IPS-20b (cell line): ENCODE results near the gene LMTK3.

ENCODE experiments used
- H3K27ac ChIP-seq: one replicate; pipeline ENCODE4 v1.5.1; 2013; ENCODE audit warnings: low read length
- H3K27me3 ChIP-seq: 2 replicates; pipeline ENCODE4 v1.6.1; 2013; ENCODE audit warnings: mild to moderate bottlenecking, low read length, inconsistent platforms; ENCODE audit not compliant: insufficient read depth
- H3K36me3 ChIP-seq: 2 replicates; pipeline ENCODE4 v1.6.1; 2013; ENCODE audit warnings: low read depth, mild to moderate bottlenecking, inconsistent platforms, low read length, moderate library complexity; ENCODE audit not compliant: insufficient read depth
- H3K4me1 ChIP-seq: 2 replicates; pipeline ENCODE4 v1.6.1; 2013; ENCODE audit warnings: mild to moderate bottlenecking, control low read depth, inconsistent platforms, low read length, moderate library complexity; ENCODE audit not compliant: insufficient read depth
- H3K4me3 ChIP-seq: 2 replicates; pipeline ENCODE4 v1.5.1; 2013; ENCODE audit warnings: mild to moderate bottlenecking, low read length, inconsistent platforms
- H3K9ac ChIP-seq: 2 replicates; pipeline ENCODE4 v1.6.1; 2013; ENCODE audit warnings: low read depth, mild to moderate bottlenecking, inconsistent platforms, low read length, moderate library complexity
- H3K9me3 ChIP-seq: 2 replicates; pipeline ENCODE4 v1.6.1; 2013; ENCODE audit warnings: mild to moderate bottlenecking, low read depth, low read length, inconsistent platforms; ENCODE audit not compliant: insufficient read depth

LMTK3 gene

DNA sequence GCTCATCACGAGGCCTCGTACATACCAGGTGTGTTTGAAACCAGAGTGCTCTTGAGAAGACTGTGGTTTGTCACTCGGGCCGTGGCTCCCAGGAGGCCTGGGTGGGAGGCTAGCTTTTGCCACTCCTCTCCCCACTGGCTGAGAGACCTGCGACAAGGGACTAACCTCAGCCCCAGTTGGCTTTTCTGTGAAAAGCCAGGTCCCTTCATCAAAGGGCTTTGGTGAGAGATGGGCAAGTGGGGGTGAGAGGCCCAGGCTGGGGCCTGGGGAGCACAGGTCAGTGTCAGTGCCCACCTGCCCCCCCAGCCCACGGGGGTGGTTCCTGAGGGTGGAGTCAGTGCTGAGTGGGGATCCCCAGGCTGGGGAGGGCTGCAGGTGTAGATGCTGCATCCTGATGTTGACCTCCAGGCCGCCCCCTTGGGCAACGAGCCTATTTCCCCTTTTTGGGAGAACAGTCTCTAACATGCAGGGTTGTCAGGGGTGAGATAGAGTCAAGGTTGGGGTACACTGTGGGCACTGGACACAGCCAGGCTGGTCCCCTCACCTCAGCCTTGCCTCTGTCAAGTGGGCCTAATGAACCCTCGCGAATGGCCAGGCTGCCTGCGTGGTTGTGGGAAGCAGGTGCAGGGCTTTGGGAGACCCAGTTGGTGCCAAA is 55.6 kb downstream of the LMTK3 start:
- H3K9me3 ChIP-seq, result no peaks in the 10 kb centered on the region
- peaks cover 54% of the 10 kb centered on the region for H3K36me3 ChIP-seq
- H3K27ac ChIP-seq, result no peak overlapping the region
- H3K4me1 ChIP-seq, result no peaks in the 10 kb centered on the region
- H3K9ac ChIP-seq, result no peak overlapping the region
- H3K4me3 ChIP-seq, result no peak overlapping the region
- H3K27me3 ChIP-seq, result no peaks in the 10 kb centered on the region

DNA sequence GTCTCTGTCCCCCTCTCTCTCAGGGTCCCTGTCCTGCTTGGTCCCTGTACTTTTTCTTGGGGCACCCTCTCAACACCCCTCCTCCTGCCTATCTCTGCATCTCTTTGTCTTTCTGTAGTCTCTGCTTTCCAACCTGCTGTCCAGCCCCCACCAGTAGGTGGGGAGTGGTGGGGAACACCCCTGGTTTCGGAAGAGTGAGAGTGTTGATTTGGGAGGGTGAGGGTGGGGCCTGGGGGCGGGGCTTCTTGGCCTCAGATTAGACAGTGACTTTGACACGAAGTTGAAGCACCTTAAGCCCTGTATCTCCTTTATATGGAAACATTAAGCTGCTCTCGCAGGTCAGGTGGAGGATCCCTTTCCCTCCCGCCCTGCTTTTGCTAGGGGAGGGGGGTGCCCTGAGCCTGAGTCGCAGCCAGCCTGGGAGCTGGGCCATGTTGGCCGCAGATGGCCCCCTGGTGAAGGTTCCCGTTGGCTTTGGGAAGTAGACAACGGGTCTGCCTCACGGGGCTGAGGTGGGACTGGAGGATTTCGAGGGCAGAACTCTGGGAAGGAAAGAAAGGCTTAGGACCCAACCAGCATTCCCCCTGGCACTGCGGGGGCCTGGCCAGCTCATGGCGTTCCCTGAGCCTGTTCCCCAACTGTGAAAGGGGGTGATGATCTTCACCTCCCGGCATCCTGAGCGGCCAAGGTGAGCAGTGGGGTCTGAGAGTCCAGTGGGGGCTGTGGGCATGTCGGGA is 56.3 kb downstream of the LMTK3 start, which contains the start of gene KCNJ14:
Gene KCNJ14, plus strand, starts transcription at position 404 of the 737 bp plus-strand sequence. CDS start 6,151 bp downstream, outside the sequence.
- no peak within 1 kb of the TSS for H3K9ac ChIP-seq
- H3K27ac ChIP-seq, result no peak within 1 kb of the TSS
- no peak within 1 kb of the TSS for H3K4me3 ChIP-seq
- H3K27me3 ChIP-seq, result no peaks in the 10 kb centered on the region
- no peaks in the 10 kb centered on the region for H3K9me3 ChIP-seq
- peaks cover 61% of the 10 kb centered on the region for H3K36me3 ChIP-seq
- H3K4me1 ChIP-seq, result no peaks in the 10 kb centered on the region

DNA sequence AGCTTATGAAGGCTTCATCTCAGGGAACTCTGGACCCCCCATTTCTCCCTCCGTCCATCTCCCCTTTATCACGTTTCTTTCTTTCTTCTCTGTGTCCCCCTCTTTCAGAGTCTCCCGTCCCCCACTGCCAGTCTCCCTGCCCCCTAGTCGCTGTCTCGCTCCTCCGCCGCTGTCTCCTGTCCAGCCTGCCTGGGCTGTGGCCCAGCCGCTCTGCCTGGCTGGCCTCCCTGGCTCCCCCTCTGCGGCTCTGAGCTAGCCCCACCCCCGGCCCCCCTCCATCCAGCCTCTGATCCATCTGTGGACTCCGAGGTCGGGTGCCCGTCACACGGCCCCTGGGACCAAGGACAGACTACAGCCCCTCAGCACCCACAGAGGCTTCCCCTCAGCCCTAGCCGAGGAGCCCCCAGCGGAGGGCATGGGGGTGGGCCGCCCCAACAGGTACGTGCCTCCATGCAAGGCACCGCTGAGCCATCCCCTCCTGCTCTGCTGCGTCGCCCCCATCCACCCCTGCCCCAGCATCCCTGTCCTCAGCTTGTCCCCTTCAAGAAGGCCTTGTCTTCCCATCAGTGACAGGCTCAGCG is 57.4 kb downstream of the LMTK3 start:
- Histone ChIP-seq H3K4me1 (no peaks in the 10 kb centered on the region), H3K9me3 (no peaks in the 10 kb centered on the region), H3K27ac (no peak overlapping the region), H3K27me3 (no peaks in the 10 kb centered on the region), H3K4me3 (no peak overlapping the region), H3K36me3 (peaks cover 72% of the 10 kb centered on the region), H3K9ac (no peak overlapping the region)

DNA sequence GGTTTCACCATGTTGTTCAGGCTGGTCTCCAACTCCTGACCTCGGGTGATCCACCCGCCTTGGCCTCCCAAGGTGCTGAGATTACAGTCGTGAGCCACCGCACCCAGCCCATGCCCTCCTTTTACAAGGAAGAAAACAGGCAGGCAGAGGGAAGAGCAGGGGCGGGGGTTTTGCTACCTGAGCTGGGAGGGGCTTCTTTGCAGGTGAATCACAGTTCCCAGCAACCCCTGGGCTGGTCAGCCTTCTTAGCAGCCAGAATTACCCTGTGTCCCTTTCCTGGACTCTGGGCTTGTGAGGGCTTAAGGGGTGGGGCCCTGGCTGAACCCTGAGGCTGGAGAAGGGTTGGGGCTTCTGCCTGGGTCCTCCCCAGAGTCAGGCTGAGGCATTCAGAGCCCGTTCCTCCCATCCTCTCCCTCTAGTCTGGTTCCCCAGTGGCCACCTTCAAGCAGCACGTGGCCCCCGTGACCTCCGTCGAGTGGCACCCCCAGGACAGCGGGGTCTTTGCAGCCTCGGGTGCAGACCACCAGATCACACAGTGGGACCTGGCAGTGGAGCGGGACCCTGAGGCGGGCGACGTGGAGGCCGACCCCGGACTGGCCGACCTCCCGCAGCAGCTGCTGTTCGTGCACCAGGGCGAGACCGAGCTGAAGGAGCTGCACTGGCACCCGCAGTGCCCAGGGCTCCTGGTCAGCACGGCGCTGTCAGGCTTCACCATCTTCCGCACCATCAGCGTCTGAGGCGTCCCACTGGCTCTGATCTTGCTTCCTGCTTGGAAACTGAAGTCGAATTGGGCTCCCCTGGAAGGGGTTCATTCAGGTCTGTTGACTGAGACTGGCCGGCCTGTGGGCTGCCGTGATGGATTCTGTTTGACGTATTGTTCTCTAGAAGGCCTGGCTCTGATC is 59.1 kb downstream of the LMTK3 start:
- Histone ChIP-seq H3K36me3 (peaks cover 87% of the 10 kb centered on the region), H3K4me3 (no peak overlapping the region), H3K27me3 (no peaks in the 10 kb centered on the region), H3K4me1 (no peaks in the 10 kb centered on the region), H3K9me3 (no peaks in the 10 kb centered on the region), H3K27ac (no peak overlapping the region), H3K9ac (no peak overlapping the region)

DNA sequence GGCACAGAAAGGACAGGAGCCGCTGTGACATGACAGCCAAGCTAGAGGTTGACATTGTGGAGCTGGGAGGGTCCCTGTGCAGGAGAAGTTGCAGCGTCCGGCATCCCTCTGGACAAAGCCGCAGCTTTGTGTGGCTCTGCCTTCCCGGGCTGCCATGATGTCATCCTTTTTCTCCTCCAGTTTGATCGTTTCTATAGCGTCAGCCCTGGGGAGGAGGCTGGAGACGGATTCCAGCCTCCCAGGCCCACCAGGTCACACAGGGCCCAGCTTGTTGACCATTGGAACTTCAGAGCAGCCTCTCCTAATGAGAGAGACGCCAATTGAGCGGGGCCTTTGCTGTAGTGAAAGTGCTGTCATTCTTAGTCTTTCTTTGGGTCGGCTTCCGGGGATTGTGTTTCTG is 60.0 kb downstream of the LMTK3 start:
- no peak overlapping the region for H3K9ac ChIP-seq
- H3K27me3 ChIP-seq, result no peaks in the 10 kb centered on the region
- H3K4me3 ChIP-seq, result no peak overlapping the region
- peaks cover 85% of the 10 kb centered on the region for H3K36me3 ChIP-seq
- H3K4me1 ChIP-seq, result no peaks in the 10 kb centered on the region
- H3K27ac ChIP-seq, result no peak overlapping the region
- no peaks in the 10 kb centered on the region for H3K9me3 ChIP-seq

DNA sequence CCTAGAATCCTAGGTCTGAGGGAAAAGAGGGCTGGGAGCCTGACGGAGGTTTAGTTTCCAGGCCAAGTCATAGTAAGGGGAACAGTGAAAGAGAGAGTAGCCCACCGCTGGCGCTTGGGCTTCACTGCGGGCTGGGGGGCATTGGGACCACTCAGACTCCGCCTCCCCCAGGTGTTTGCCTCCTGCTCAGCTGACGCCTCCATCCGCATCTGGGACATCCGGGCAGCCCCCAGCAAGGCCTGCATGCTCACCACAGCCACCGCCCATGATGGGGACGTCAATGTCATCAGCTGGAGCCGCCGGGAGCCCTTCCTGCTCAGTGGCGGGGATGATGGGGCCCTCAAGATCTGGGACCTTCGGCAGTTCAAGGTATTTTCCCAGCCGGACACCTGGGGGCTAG is 60.8 kb downstream of the LMTK3 start:
- Histone ChIP-seq H3K9ac (no peak overlapping the region), H3K36me3 (peaks cover 78% of the 10 kb centered on the region)

DNA sequence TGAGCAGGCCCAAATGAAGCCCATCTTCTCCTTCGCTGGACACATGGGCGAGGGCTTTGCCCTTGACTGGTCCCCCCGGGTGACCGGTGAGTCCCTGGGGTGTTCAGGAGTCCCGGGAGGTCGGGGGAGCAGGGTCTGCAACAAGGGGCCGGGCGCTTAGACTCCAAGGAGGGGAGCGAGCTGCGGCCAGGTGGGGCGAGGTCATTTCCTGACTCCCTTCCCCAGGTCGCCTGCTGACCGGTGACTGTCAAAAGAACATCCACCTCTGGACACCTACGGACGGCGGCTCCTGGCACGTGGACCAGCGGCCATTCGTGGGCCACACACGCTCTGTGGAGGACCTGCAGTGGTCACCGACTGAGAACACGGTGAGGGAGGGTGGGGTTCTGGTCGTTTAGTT is 61.2 kb downstream of the LMTK3 start:
- H3K27ac ChIP-seq, result no peak overlapping the region
- peaks cover 74% of the 10 kb centered on the region for H3K36me3 ChIP-seq
- no peak overlapping the region for H3K9ac ChIP-seq
- no peak overlapping the region for H3K4me3 ChIP-seq
- H3K9me3 ChIP-seq, result no peaks in the 10 kb centered on the region
- H3K27me3 ChIP-seq, result no peaks in the 10 kb centered on the region
- no peaks in the 10 kb centered on the region for H3K4me1 ChIP-seq

More for the DNA sequence above, 60.8 kb downstream of the LMTK3 start:
- Histone ChIP-seq H3K9me3 (no peaks in the 10 kb centered on the region), H3K4me1 (no peaks in the 10 kb centered on the region), H3K4me3 (no peak overlapping the region), H3K27ac (no peak overlapping the region), H3K27me3 (no peaks in the 10 kb centered on the region)

DNA sequence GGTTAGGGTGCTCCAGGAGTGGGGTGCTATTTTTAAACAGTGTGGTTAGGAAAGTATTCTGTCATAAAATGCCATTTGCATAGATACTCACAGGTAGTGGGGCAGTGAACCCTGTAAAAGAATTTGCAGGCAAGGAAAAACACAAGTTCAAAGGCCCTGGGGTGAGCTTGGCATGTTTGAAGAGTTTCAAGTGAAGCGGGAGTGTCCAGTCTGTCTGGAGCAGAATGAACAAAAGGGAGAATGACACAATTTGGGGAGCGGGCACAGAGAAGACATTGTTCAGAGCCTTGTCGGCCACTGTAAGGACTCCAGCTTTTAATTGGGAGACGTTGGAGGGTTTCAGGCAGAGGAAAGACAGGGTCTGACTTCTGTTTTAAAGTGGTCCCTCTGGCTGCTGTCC is 63.1 kb downstream of the LMTK3 start:
- H3K9ac ChIP-seq, result no peak overlapping the region
- H3K4me3 ChIP-seq, result no peak overlapping the region
- H3K27me3 ChIP-seq, result peaks cover 18% of the 10 kb centered on the region
- H3K27ac ChIP-seq, result no peak overlapping the region
- H3K4me1 ChIP-seq, result peaks cover 8% of the 10 kb centered on the region; the same call in 1 of the 2 replicates
- H3K9me3 ChIP-seq, result no peaks in the 10 kb centered on the region
- H3K36me3 ChIP-seq, result peaks cover 62% of the 10 kb centered on the region

DNA sequence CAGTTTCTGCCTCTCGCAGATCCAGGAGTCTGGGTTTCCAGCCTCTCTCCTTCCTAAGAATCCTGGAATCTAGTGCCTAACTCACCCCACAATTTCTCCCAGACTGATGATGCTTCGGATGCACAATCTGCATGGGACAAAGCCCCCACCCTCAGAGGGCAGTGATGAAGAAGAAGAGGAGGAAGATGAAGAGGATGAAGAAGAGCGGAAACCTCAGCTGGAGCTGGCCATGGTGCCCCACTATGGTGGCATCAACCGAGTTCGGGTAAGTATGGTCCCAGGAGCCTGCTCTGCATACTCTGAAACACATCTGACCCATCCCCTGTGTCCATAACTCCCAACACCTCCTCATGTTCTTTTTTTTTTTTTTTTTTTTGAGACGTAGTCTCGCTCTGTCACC is 65.1 kb downstream of the LMTK3 start:
- Histone ChIP-seq H3K9ac (peak overlapping the region; percentile 94), H3K4me3 (peak overlapping the region; percentile 94), H3K4me1 (peaks cover 8% of the 10 kb centered on the region; the same call in 1 of the 2 replicates), H3K27ac (no peak overlapping the region), H3K27me3 (peaks cover 32% of the 10 kb centered on the region), H3K9me3 (no peaks in the 10 kb centered on the region), H3K36me3 (peaks cover 44% of the 10 kb centered on the region)

DNA sequence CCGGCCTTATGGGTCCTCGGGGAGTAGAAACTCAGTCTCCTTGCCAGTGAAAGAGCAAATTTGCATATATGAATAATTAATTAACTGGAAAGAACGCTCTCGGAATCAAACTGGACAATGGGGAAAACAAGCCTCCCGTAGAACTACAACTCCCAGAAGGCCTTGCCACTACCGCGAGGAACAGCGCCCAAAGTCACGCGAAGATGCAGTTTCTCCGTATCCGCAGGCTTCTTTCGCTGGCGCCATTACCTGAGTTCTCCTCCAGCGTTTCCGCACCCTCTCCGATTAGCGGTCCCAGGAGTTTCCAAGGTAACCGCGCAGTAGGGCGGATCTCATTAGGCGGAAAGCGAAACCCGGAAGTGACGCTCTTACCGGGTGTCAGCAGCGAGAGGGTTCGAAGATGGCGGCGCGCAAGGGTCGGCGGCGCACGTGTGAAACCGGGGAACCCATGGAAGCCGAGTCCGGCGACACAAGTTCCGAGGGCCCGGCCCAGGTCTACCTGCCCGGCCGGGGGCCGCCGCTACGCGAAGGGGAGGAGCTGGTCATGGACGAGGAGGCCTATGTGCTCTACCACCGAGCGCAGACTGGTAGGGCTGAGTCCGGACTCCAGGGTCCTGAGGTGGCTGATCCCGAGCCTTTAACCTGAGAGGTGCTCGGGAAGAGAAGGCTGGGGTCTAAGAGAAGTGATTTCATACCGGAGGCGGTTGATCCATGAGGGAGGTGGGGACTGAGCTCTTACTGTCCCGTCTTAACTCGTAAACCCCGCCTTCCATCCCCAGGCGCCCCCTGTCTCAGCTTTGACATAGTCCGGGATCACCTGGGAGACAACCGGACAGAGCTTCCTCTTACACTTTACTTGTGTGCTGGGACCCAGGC is 65.8 kb downstream of the LMTK3 start, which contains the start of gene GRWD1:
Gene GRWD1, plus strand, starts transcription at position 378 of the 876 bp plus-strand sequence. Its CDS starts 23 bp downstream, at position 401.
- peak within 1 kb of the TSS; percentile 94 for H3K4me3 ChIP-seq
- peaks cover 39% of the 10 kb centered on the region for H3K27me3 ChIP-seq
- H3K4me1 ChIP-seq, result peaks cover 8% of the 10 kb centered on the region; the same call in 1 of the 2 replicates
- H3K9me3 ChIP-seq, result no peaks in the 10 kb centered on the region
- H3K9ac ChIP-seq, result peak within 1 kb of the TSS; percentile 94
- peaks cover 37% of the 10 kb centered on the region for H3K36me3 ChIP-seq
- no peak within 1 kb of the TSS for H3K27ac ChIP-seq
